Panc1 (cell line): Measurements from ENCODE around the gene GCKR.

Experiments
- POLR2AphosphoS5 ChIP-seq: IDR thresholded peaks from 2 replicates; pipeline ENCODE4 v1.6.1; 2012; ENCODE audit warnings: mild to moderate bottlenecking, low read depth, low read length, moderate library complexity
- SIN3A ChIP-seq: IDR thresholded peaks from 2 replicates; pipeline ENCODE4 v1.6.1; 2012; ENCODE audit warnings: low read depth, mild to moderate bottlenecking, low read length, moderate library complexity, borderline replicate concordance; ENCODE audit not compliant: insufficient read depth
- TCF7L2 ChIP-seq: IDR thresholded peaks from 2 replicates; pipeline ENCODE4 v1.6.1; 2011; ENCODE audit warnings: mild to moderate bottlenecking, low read depth, low read length, inconsistent platforms
- TF ChIP-seq, protein P1 (sequence below): fragments of 450-650 bp; IDR thresholded peaks from 2 replicates; pipeline ENCODE4 v1.5.1; 2017; ENCODE audit warnings: mild to moderate bottlenecking

DNA sequence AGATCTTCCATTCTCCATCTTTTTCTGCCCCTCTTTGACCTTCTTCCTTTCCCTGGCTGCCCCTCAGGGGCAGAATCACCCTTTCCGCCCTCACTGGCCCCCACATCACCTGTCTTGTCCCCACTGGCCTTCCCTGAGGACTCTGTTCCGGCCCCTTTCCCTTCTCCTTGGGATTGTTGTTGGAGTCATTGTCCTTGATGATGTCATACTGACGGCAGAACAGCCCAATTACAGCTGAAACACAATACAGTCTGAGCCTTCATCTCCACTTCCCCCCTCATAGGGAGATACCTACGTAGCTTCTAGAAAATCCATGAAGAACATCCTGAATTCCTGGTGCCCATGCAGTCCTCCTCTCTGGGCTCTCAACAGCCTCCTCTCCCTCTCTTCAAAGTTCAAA is 4.1 kb upstream of the GCKR start:
- TF ChIP-seq, protein P1, sequence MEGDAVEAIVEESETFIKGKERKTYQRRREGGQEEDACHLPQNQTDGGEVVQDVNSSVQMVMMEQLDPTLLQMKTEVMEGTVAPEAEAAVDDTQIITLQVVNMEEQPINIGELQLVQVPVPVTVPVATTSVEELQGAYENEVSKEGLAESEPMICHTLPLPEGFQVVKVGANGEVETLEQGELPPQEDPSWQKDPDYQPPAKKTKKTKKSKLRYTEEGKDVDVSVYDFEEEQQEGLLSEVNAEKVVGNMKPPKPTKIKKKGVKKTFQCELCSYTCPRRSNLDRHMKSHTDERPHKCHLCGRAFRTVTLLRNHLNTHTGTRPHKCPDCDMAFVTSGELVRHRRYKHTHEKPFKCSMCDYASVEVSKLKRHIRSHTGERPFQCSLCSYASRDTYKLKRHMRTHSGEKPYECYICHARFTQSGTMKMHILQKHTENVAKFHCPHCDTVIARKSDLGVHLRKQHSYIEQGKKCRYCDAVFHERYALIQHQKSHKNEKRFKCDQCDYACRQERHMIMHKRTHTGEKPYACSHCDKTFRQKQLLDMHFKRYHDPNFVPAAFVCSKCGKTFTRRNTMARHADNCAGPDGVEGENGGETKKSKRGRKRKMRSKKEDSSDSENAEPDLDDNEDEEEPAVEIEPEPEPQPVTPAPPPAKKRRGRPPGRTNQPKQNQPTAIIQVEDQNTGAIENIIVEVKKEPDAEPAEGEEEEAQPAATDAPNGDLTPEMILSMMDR = no peak
- TF ChIP-seq TCF7L2 (no peak), SIN3A (no peak), POLR2AphosphoS5 (no peak)
